ENCODE data around the gene NSD1. TPM values are rescaled to one million over a fixed set of nuclear protein-coding genes. Genes with fewer than 3 reads are reported as not detected.
A peak's percentile ranks its signal among the peaks of the same experiment; 100 is the strongest.

Gene NSD1
- total RNA-seq, 1 donor = 53.2 TPM

DNA sequence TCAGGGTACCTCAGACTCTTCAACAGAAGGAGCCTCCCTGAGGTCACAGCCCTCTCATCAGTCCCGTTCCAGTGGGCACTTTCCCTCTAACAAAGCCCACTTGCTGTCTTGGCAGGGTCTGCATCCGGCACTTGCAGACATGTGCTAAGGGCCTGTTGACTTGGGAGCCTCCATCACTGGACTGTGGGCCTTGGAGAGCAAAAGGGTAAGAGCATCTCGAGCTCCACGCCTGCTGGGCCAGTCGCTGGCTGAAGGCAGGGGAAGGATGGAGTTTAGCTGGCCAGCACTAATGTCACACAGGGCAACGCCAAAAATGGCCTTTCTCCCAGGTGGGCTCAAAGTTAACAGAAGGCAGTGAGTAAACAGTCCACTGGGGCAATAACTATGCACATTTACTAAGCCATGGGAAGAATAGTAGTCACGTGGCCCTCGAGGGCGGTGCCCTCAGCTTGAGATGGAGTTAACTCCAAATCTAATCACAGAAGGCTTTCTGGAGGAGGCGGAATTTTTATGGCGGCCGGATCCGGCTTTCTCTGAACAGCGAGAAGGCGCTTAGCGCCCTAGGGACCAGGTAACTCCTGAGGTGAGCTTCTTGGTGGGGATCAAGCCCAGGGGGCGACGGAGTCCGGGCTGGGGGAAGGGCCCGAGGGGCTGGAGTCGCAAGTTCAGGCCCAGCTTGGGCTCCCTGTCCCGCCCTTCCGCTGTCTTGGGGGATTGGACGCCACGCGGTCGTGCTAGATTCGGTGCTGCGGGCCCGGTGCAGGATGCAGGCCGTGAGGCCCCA is 2.0 kb upstream of the NSD1 start:
- Histone ChIP-seq H3K36me3 (ENCODE audit: insufficient read depth, low read length) (peaks cover 16% of the 10 kb centered on the region), H3K4me1 (ENCODE audit: insufficient read depth, low read length) (peaks cover 25% of the 10 kb centered on the region), H3K79me2 (ENCODE audit: insufficient read depth, low read length) (peaks cover 19% of the 10 kb centered on the region), H4K20me1 (ENCODE audit: insufficient read depth, low read length) (peaks cover 4% of the 10 kb centered on the region), H3K27ac (ENCODE audit: low read depth, low read length) (no peak overlapping the region), H3K27me3 (ENCODE audit: insufficient read depth, low read length) (no peaks in the 10 kb centered on the region), H3K9me3 (ENCODE audit: low read depth, low read length) (no peaks in the 10 kb centered on the region), H3K4me3 (ENCODE audit: insufficient read depth, low read length) (no peak overlapping the region), H3K4me2 (ENCODE audit: insufficient read depth, low read length) (no peak overlapping the region), H2AFZ (ENCODE audit: low read length) (no peak overlapping the region)
- TF ChIP-seq, protein P1, sequence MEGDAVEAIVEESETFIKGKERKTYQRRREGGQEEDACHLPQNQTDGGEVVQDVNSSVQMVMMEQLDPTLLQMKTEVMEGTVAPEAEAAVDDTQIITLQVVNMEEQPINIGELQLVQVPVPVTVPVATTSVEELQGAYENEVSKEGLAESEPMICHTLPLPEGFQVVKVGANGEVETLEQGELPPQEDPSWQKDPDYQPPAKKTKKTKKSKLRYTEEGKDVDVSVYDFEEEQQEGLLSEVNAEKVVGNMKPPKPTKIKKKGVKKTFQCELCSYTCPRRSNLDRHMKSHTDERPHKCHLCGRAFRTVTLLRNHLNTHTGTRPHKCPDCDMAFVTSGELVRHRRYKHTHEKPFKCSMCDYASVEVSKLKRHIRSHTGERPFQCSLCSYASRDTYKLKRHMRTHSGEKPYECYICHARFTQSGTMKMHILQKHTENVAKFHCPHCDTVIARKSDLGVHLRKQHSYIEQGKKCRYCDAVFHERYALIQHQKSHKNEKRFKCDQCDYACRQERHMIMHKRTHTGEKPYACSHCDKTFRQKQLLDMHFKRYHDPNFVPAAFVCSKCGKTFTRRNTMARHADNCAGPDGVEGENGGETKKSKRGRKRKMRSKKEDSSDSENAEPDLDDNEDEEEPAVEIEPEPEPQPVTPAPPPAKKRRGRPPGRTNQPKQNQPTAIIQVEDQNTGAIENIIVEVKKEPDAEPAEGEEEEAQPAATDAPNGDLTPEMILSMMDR (IDR thresholded peaks at IDR 0.05; ENCODE audit: extremely low read depth, low read depth, low read length) = no peak
- DNase-seq (ENCODE audit: insufficient read length, low spot score, missing footprints) = peak; percentile 29

DNA sequence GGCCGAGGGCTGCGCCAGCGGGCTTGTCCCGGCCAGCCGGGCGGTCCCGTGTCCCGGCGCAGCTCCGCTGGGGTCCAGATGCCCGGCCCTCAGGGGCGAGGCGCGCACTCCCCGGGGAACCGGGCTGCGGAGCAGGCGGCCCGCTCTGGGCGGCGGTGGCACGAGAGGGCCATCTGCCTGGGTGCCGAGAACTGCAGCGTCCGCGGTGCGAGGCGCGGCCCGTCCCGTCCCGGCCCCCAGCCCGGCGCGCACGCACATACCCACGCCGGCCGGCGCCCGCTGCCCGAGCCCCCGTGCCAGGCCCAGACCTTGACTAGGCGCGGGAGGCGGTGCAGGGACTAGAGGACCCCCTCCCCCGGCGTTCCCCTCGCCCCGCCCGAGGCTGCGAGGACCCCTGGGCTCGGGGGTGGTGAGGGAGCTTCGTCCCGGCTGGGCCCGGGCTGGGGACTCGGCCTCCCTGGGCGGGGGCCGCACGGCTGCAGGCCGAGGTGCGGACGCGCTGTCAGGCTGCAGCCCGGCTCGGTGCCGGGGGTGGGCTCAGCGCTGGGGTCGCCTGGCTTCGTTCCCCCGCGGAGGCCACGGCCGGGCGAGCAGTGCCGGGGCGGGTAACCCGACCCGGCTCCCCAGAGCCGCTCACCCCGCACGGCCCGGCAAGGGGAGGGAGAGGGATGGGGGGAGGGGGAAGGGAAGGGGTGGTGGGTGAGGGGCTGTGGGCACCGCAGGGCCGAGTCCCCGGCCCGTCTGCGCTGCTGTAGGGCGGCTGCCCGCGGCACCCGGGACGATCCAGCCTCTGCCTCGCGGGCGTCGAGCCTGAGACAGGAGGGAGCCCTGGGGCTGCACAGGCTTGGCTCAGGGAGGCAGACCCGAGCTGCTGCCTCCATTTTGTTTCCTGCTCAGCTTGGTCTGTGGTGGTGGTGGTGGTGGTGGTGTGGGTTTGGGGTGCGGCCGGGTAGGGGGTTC is 1.2 kb upstream of the NSD1 start:
- Histone ChIP-seq H3K4me3 (ENCODE audit: insufficient read depth, low read length) (peak overlapping the region; percentile 80), H2AFZ (ENCODE audit: low read length) (peak overlapping the region; percentile 88), H3K4me1 (ENCODE audit: insufficient read depth, low read length) (peaks cover 28% of the 10 kb centered on the region), H3K79me2 (ENCODE audit: insufficient read depth, low read length) (peaks cover 28% of the 10 kb centered on the region), H3K9me3 (ENCODE audit: low read depth, low read length) (no peaks in the 10 kb centered on the region), H3K4me2 (ENCODE audit: insufficient read depth, low read length) (peak overlapping the region; percentile 78), H3K36me3 (ENCODE audit: insufficient read depth, low read length) (peaks cover 22% of the 10 kb centered on the region), H3K27me3 (ENCODE audit: insufficient read depth, low read length) (no peaks in the 10 kb centered on the region), H4K20me1 (ENCODE audit: insufficient read depth, low read length) (peaks cover 5% of the 10 kb centered on the region), H3K27ac (ENCODE audit: low read depth, low read length) (peak overlapping the region; percentile 63)
- peak; percentile 94 for DNase-seq (ENCODE audit: insufficient read length, low spot score, missing footprints)
- TF ChIP-seq, protein P1 (IDR thresholded peaks at IDR 0.05; ENCODE audit: extremely low read depth, low read depth, low read length) = no peak

DNA sequence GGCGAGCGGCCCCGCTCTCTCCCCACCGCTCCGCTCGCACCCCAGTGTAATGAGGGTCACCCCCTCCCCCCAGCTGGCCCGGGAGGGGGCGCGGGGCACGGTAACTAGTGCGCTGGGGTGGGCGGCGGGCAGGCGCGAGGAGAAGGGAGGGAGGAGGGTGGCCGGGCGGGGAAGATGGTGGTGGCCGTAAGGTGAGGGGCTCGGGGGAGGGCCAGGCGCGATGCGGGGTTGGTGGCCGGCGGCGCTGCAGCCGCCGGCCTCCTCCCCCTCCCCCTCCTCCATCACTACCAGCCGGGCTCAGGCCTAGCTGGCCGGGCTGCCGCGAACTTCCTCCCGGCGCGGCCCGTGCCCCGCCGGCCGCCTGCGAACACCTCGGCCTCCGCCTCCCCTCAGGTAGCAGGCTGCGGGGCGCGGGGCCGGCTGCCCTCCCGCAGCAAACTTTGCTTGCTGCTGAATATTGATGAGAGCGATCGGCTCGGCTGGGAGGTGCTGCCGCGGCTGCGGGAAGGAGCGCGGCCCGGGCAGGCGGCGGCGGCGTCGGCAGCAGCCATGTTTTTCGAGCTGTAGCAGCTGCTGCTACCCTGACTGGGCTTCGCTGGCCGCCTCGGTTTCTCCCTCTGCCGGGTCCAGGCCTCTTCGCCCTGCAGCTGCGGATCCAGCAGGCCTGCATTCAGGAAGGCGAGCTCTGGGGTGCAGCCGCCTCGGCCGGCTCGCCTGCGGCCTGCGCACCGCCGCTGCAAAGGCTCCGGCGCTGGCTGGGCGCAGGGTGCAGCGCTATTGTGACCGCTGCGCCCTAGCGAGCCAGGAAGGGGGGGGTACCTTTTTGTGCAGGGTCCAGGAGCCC is 502 bp downstream of the NSD1 start:
- no peaks in the 10 kb centered on the region for H3K27me3 ChIP-seq (ENCODE audit: insufficient read depth, low read length)
- H4K20me1 ChIP-seq (ENCODE audit: insufficient read depth, low read length) = peaks cover 12% of the 10 kb centered on the region
- peak overlapping the region; percentile 63 for H3K27ac ChIP-seq (ENCODE audit: low read depth, low read length)
- H2AFZ ChIP-seq (ENCODE audit: low read length) = peak overlapping the region; percentile 67
- H3K36me3 ChIP-seq (ENCODE audit: insufficient read depth, low read length) = peaks cover 30% of the 10 kb centered on the region
- H3K4me2 ChIP-seq (ENCODE audit: insufficient read depth, low read length) = peak overlapping the region; percentile 82
- no peaks in the 10 kb centered on the region for H3K9me3 ChIP-seq (ENCODE audit: low read depth, low read length)
- DNase-seq (ENCODE audit: insufficient read length, low spot score, missing footprints) = peak; percentile 94
- H3K4me3 ChIP-seq (ENCODE audit: insufficient read depth, low read length) = peak overlapping the region; percentile 80
- TF ChIP-seq, protein P1 (IDR thresholded peaks at IDR 0.05; ENCODE audit: extremely low read depth, low read depth, low read length) = no peak
- peaks cover 28% of the 10 kb centered on the region for H3K4me1 ChIP-seq (ENCODE audit: insufficient read depth, low read length)
- peaks cover 44% of the 10 kb centered on the region for H3K79me2 ChIP-seq (ENCODE audit: insufficient read depth, low read length)

Measured in osteoblast (primary cell).